SK-N-SH (cell line): ENCODE results near the gene ECI1.

Experiments
- CTCF ChIP-seq: fragments of 200-600 bp; sonication (generic); IDR thresholded peaks from 2 replicates; pipeline ENCODE4 v1.6.1; 2017; ENCODE audit warnings: antibody characterized with exemption, mild to moderate bottlenecking, moderate library complexity
- EP300 ChIP-seq, 2 experiments: IDR thresholded peaks; 2 replicates each; pipeline versions ENCODE4 v1.4.0 to v1.6.1; 2012; ENCODE audit warnings: borderline replicate concordance in 1 of 2, low read depth in 1 of 2, low read length in 1 of 2
- EZH2phosphoT487 ChIP-seq: fragments of 200-600 bp; sonication (generic); IDR thresholded peaks from 2 replicates; pipeline ENCODE4 v1.6.1; 2017; ENCODE audit warnings: low read depth, mixed run types, mild to moderate bottlenecking, antibody characterized with exemption, moderate library complexity, borderline replicate concordance
- FOXM1 ChIP-seq: IDR thresholded peaks from 2 replicates; pipeline ENCODE4 v1.4.0; 2012; ENCODE audit warnings: low read depth, mild to moderate bottlenecking
- JUND ChIP-seq: IDR thresholded peaks from 2 replicates; pipeline ENCODE4 v1.4.0; 2012
- MAX ChIP-seq: IDR thresholded peaks from 2 replicates; pipeline ENCODE4 v1.4.0; 2012; ENCODE audit warnings: low read depth
- MXI1 ChIP-seq: IDR thresholded peaks from 2 replicates; pipeline ENCODE4 v1.6.1; 2012; ENCODE audit warnings: mild to moderate bottlenecking, low read depth, low read length, improper control_type of control experiment
- POLR2AphosphoS5 ChIP-seq: IDR thresholded peaks from 2 replicates; pipeline ENCODE4 v1.6.1; 2012; ENCODE audit warnings: low read depth, low read length
- USF2 ChIP-seq: fragments of 150-350 bp; IDR thresholded peaks from 2 replicates; pipeline ENCODE4 v1.6.1; 2017; ENCODE audit warnings: antibody characterized with exemption, low read length, low read depth, borderline replicate concordance

- TF ChIP-seq USF2 (no peak), EP300 (IDR thresholded peaks at IDR 0.05; ENCODE audit: borderline replicate concordance in 1 of 2, low read depth in 1 of 2, low read length in 1 of 2) (0 out of 4 replicates have a peak, but pooled peaks of 1 of the 2 experiments have one; percentile 14), MXI1 (peak; percentile 52; the same call in 1 of the 2 replicates), EZH2phosphoT487 (no peak), CTCF (peak; percentile 57), FOXM1 (no peak), JUND (no peak), MAX (peak; percentile 60; the same call in 1 of the 2 replicates), POLR2AphosphoS5 (peak; percentile 65)
Observed at GRCh38 chr16:2251296-2252111, at the start of gene ECI1.
